DND-41 (cell line): Measurements from ENCODE around the gene NOD2.

ENCODE experiments used
- ATAC-seq: fragments of 200-7000 bp; cut with Tn5 transposase; 3 replicates; pipeline ENCODE4 v1.9.1; 2021; ENCODE audit warnings: low read depth; ENCODE audit not compliant: insufficient read depth
- DNase-seq: peaks from one replicate; pipeline ENCODE4 v3.0.0-alpha.2; 2020
- H2AFZ ChIP-seq: 2 replicates; pipeline ENCODE4 v1.6.0; 2012; ENCODE audit warnings: low read depth, low read length
- H3K27ac ChIP-seq: 2 replicates; pipeline ENCODE4 v1.5.1; 2012; ENCODE audit warnings: low read length, inconsistent platforms
- H3K27me3 ChIP-seq: fragments of 200-600 bp; sonication (generic); 2 replicates; pipeline ENCODE4 v1.6.0; 2012; ENCODE audit warnings: low read length, mild to moderate bottlenecking, inconsistent platforms; ENCODE audit not compliant: insufficient read depth, poor library complexity
- H3K36me3 ChIP-seq: 2 replicates; pipeline ENCODE4 v1.5.1; 2012; ENCODE audit warnings: low read length, inconsistent platforms; ENCODE audit not compliant: insufficient read depth
- H3K4me1 ChIP-seq: 2 replicates; pipeline ENCODE4 v1.5.1; 2012; ENCODE audit warnings: mild to moderate bottlenecking, low read length; ENCODE audit not compliant: insufficient read depth
- H3K4me2 ChIP-seq: 2 replicates; pipeline ENCODE4 v1.6.0; 2012; ENCODE audit warnings: mild to moderate bottlenecking, moderate library complexity, low read length, inconsistent platforms; ENCODE audit not compliant: insufficient read depth
- H3K4me3 ChIP-seq, 2 experiments: fragments of 200-600 bp in 1 of 2; shearing (Covaris generic) in 1 of 2; 2 replicates each; pipeline ENCODE4 v1.5.1; 2012 to 2016; ENCODE audit warnings: inconsistent platforms in 2 of 2, low read length in 2 of 2, mild to moderate bottlenecking in 2 of 2, low read depth in 1 of 2, moderate library complexity in 1 of 2
- H3K79me2 ChIP-seq: 2 replicates; pipeline ENCODE4 v1.6.0; 2012; ENCODE audit warnings: low read length, inconsistent platforms; ENCODE audit not compliant: insufficient read depth
- H3K9ac ChIP-seq: 2 replicates; pipeline ENCODE4 v1.6.0; 2012; ENCODE audit warnings: low read depth, mild to moderate bottlenecking, inconsistent platforms, low read length, moderate library complexity
- H3K9me3 ChIP-seq: 2 replicates; pipeline ENCODE4 v1.5.1; 2012; ENCODE audit warnings: low read length, moderate library complexity, mild to moderate bottlenecking, inconsistent platforms; ENCODE audit not compliant: insufficient read depth, severe bottlenecking
- H4K20me1 ChIP-seq: 2 replicates; pipeline ENCODE4 v1.6.0; 2012; ENCODE audit warnings: low read length; ENCODE audit not compliant: insufficient read depth
- CTCF ChIP-seq: IDR thresholded peaks from 2 replicates; pipeline ENCODE4 v1.5.1; 2012; ENCODE audit warnings: borderline replicate concordance, low read length, moderate library complexity, mild to moderate bottlenecking; ENCODE audit not compliant: poor library complexity, severe bottlenecking; ENCODE audit errors: extremely low read depth
- EZH2 ChIP-seq: IDR thresholded peaks from 3 replicates; pipeline ENCODE4 v1.6.1; 2012; ENCODE audit warnings: borderline replicate concordance, low read depth, mild to moderate bottlenecking, moderate library complexity, low read length, inconsistent platforms; ENCODE audit not compliant: severe bottlenecking

The NOD2 gene

GRCh38 chr16:50657241-50657640, 36.2 kb upstream of the NOD2 start:
- Histone ChIP-seq H2AFZ (no peak overlapping the region), H3K79me2 (no peaks in the 10 kb centered on the region), H3K4me2 (no peak overlapping the region), H3K4me1 (no peaks in the 10 kb centered on the region), H3K27me3 (no peaks in the 10 kb centered on the region), H3K36me3 (no peaks in the 10 kb centered on the region), H3K9me3 (no peaks in the 10 kb centered on the region), H3K27ac (no peak overlapping the region), H3K4me3 (no peak overlapping the region), H3K9ac (no peak overlapping the region), H4K20me1 (no peaks in the 10 kb centered on the region)
- no peak for DNase-seq
- no peak for TF ChIP-seq EZH2
- TF ChIP-seq CTCF, result no peak
- ATAC-seq, result no peak

GRCh38 chr16:50659806-50660205, 33.6 kb upstream of the NOD2 start:
- Histone ChIP-seq H3K4me2 (no peak overlapping the region), H3K4me1 (no peaks in the 10 kb centered on the region), H3K79me2 (no peaks in the 10 kb centered on the region), H2AFZ (no peak overlapping the region), H3K27me3 (no peaks in the 10 kb centered on the region), H3K9ac (no peak overlapping the region), H3K36me3 (no peaks in the 10 kb centered on the region), H3K4me3 (no peak overlapping the region), H4K20me1 (0 out of 2 replicates have a peak, but pooled peaks cover 4% of the 10 kb centered on the region), H3K27ac (no peak overlapping the region), H3K9me3 (no peaks in the 10 kb centered on the region)
- ATAC-seq (no peak), DNase-seq (no peak)
- no peak for TF ChIP-seq EZH2
- no peak for TF ChIP-seq CTCF

GRCh38 chr16:50662306-50662940, 31.0 kb upstream of the NOD2 start:
- ATAC-seq (no peak), DNase-seq (no peak)
- Histone ChIP-seq H3K36me3 (no peaks in the 10 kb centered on the region), H3K9me3 (no peaks in the 10 kb centered on the region), H3K27me3 (no peaks in the 10 kb centered on the region), H3K4me1 (peaks cover 4% of the 10 kb centered on the region), H3K9ac (no peak overlapping the region), H3K27ac (no peak overlapping the region), H3K4me3 (no peak overlapping the region), H3K4me2 (no peak overlapping the region), H4K20me1 (0 out of 2 replicates have a peak, but pooled peaks cover 4% of the 10 kb centered on the region), H2AFZ (no peak overlapping the region), H3K79me2 (no peaks in the 10 kb centered on the region)
- TF ChIP-seq EZH2 (no peak), CTCF (no peak)

- no peak for DNase-seq
- H4K20me1 ChIP-seq, result 0 out of 2 replicates have a peak, but pooled peaks cover 4% of the 10 kb centered on the region
- no peaks in the 10 kb centered on the region for H3K36me3 ChIP-seq
- no peaks in the 10 kb centered on the region for H3K27me3 ChIP-seq
- no peaks in the 10 kb centered on the region for H3K9me3 ChIP-seq
- peaks cover 4% of the 10 kb centered on the region for H3K4me1 ChIP-seq
- no peaks in the 10 kb centered on the region for H3K79me2 ChIP-seq
- H3K4me2 ChIP-seq, result no peak overlapping the region
- no peak overlapping the region for H3K9ac ChIP-seq
- TF ChIP-seq EZH2 (no peak), CTCF (no peak)
- H2AFZ ChIP-seq, result no peak overlapping the region
- no peak overlapping the region for H3K27ac ChIP-seq
- no peak overlapping the region for H3K4me3 ChIP-seq
- ATAC-seq, result no peak
These were observed 29.1 kb upstream of the NOD2 start for GRCh38 chr16:50664270-50664669.
